Peyer's patch (tissue), 4 donors: ENCODE results near the gene ERC2.

Experiments used
- POLR2A ChIP-seq, 2 donors: fragments of 450-650 bp; IDR thresholded peaks; one replicate each; pipeline ENCODE4 v1.5.1; 2017; ENCODE audit warnings: antibody characterized with exemption in 2 of 2, mild to moderate bottlenecking in 2 of 2, moderate library complexity in 2 of 2
- TF ChIP-seq, protein P1 (sequence below), 6 experiments: fragments of 450-650 bp in 4 of 6; fragments of 200-600 bp in 2 of 6; sonication (generic) in 1 of 6; IDR thresholded peaks; one replicate each; pipeline ENCODE4 v1.5.1; 2017 to 2019; ENCODE audit warnings: antibody characterized with exemption in 6 of 6, mild to moderate bottlenecking in 3 of 6, moderate library complexity in 1 of 6

DNA sequence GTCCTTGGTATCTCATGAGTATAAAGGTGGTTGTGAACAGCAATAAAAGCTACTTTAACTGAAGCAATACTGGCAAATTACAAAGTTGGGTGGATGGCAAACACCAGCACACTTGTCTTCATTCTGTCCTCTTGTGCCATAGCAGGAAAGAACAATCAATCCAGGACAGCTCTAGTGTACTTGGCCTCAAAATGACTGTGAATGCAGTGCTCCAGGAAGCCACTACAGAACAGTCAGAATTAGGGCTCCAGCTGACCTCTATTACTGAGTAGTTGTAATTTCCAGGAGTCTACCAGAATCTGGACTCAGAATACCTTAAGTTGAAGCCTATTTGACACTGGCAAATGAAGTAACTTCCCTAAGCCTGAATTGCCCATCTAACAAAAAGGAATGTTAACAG lies 642.2 kb downstream of the ERC2 start:
- TF ChIP-seq, protein P1, sequence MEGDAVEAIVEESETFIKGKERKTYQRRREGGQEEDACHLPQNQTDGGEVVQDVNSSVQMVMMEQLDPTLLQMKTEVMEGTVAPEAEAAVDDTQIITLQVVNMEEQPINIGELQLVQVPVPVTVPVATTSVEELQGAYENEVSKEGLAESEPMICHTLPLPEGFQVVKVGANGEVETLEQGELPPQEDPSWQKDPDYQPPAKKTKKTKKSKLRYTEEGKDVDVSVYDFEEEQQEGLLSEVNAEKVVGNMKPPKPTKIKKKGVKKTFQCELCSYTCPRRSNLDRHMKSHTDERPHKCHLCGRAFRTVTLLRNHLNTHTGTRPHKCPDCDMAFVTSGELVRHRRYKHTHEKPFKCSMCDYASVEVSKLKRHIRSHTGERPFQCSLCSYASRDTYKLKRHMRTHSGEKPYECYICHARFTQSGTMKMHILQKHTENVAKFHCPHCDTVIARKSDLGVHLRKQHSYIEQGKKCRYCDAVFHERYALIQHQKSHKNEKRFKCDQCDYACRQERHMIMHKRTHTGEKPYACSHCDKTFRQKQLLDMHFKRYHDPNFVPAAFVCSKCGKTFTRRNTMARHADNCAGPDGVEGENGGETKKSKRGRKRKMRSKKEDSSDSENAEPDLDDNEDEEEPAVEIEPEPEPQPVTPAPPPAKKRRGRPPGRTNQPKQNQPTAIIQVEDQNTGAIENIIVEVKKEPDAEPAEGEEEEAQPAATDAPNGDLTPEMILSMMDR (IDR thresholded peaks at IDR 0.05) = no peak
- no peak for TF ChIP-seq POLR2A (IDR thresholded peaks at IDR 0.05)
